Measurements from ENCODE around the gene REL. TPM values are rescaled to one million over a fixed set of nuclear protein-coding genes. Genes with fewer than 3 reads are reported as not detected.
"Not testable (repeated sequence)": the region's sequence is repeated elsewhere in the genome, so short reads cannot be mapped to it uniquely, and the experiment has no call there.

The REL gene
- total and polyA plus RNA-seq, 8 donors, result 0.60 to 74.1 (median 4.4) TPM

DNA sequence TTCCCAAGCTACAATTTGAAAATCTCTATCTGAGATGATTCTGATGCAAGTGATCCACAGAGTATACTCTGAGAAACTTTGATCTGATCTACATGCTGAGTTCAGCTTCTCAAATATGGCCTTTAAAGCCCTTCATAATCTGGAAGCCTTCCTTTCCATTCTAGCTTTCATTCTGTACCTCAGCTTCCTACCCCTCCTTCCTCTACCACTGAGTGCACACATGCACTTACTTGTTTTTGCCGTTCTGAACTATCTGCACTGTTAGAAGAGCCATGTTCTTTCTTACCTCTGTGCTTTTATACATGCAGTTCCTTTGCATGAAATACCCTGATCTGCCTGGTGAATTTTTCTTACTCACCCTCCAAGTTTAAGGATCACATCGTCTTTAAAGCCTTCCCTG is 25.0 kb downstream of the REL start:
- TF ChIP-seq, protein P1, sequence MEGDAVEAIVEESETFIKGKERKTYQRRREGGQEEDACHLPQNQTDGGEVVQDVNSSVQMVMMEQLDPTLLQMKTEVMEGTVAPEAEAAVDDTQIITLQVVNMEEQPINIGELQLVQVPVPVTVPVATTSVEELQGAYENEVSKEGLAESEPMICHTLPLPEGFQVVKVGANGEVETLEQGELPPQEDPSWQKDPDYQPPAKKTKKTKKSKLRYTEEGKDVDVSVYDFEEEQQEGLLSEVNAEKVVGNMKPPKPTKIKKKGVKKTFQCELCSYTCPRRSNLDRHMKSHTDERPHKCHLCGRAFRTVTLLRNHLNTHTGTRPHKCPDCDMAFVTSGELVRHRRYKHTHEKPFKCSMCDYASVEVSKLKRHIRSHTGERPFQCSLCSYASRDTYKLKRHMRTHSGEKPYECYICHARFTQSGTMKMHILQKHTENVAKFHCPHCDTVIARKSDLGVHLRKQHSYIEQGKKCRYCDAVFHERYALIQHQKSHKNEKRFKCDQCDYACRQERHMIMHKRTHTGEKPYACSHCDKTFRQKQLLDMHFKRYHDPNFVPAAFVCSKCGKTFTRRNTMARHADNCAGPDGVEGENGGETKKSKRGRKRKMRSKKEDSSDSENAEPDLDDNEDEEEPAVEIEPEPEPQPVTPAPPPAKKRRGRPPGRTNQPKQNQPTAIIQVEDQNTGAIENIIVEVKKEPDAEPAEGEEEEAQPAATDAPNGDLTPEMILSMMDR (IDR thresholded peaks at IDR 0.05), result no peak
- TF ChIP-seq POLR2A (IDR thresholded peaks at IDR 0.05) (no peak), EP300 (IDR thresholded peaks at IDR 0.05) (no peak), POLR2AphosphoS5 (IDR thresholded peaks at IDR 0.05) (no peak)
- Histone ChIP-seq H3K27me3 (no peaks in the 10 kb centered on the region), H3K36me3 (peaks cover 9 to 77% (median 68%) of the 10 kb centered on the region in 4 donors), H3K27ac (no peak overlapping the region), H3K4me3 (no peak overlapping the region), H3K9me3 (no peaks in the 10 kb centered on the region), H3K4me1 (peaks cover 0 to 9% (median 2%) of the 10 kb centered on the region in 4 donors)
- intact Hi-C loops (cut with DNase I; ENCODE audit: low total_unique reads), result no loop called here
- 83 to 94% (median 92%) methylated on average over 2 of the region's 2 CpGs for WGBS, 5 donors
- DNase-seq, result no peak

DNA sequence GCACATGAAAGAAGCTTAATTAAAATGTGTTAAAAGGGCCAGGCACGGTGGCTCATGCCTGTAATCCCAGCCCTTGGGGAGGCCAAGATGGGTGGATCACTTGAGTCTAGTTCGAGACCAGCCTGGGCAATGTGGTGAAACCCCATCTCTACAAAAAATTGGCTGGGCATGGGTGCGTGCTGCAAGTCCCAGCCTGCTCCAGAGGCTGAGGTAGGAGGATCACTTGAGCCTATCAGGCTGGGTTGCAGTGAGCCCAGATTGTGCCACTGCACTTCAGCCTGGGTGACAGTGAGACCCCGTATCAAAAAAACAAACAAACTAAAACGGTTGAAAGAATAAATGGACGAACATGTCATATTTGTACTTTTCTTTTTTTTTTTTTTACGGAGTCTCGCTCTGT is 26.0 kb downstream of the REL start:
- Histone ChIP-seq H3K27ac (no peak overlapping the region), H3K4me3 (no peak overlapping the region), H3K27me3 (no peaks in the 10 kb centered on the region), H3K36me3 (peaks cover 9 to 68% (median 59%) of the 10 kb centered on the region in 4 donors), H3K9me3 (no peaks in the 10 kb centered on the region), H3K4me1 (peaks cover 0 to 9% (median 2%) of the 10 kb centered on the region in 4 donors)
- intact Hi-C loops (cut with DNase I; ENCODE audit: low total_unique reads), result no loop called here
- no peak for TF ChIP-seq POLR2AphosphoS5 (IDR thresholded peaks at IDR 0.05)
- no peak for TF ChIP-seq EP300 (IDR thresholded peaks at IDR 0.05)
- TF ChIP-seq POLR2A (IDR thresholded peaks at IDR 0.05), result no peak
- WGBS, 5 donors, result 91 to 96% (median 94%) methylated on average over 8 of the region's 8 CpGs
- DNase-seq, result no peak

DNA sequence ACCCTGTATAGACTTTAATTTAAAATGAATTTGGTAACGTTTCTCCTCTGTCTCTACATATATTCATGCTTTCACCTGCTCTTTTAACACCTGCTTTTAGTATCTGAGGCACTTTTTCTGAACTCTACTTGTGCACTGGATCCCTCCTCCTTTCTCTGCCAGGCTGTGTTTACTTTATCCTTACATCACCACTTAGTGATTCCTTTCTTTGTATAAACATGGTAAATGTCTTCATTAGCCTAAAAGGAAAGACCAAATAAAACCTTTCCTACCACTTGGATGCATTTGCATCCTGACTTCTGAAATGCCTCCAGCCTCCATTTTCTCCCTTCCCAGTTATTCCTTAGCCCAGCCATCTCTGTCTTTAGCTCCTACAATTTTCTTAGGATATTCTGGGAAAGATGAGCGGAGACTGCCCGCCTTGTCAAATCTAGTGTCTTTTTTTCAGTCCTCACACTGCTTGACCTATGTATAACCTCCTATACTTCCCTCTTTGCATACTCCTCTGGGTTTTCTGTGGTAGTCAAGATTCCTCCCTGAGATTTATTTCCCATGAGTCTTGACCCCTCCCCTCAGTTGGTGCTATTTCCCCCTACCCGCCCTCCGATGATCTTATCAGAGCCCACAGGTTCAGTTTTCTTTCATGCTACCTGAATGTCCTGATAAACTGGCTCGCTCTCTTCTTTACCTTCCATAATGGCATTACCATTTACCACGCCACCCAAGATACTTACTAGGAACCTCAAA is 44.8 kb downstream of the REL start:
- TF ChIP-seq POLR2AphosphoS5 (IDR thresholded peaks at IDR 0.05), result no peak
- no peak for TF ChIP-seq POLR2A (IDR thresholded peaks at IDR 0.05)
- no peak for TF ChIP-seq EP300 (IDR thresholded peaks at IDR 0.05)
- TF ChIP-seq, protein P1 (IDR thresholded peaks at IDR 0.05), result no peak
- Histone ChIP-seq H3K4me3 (no peak overlapping the region), H3K4me1 (peaks cover 0 to 17% (median 4%) of the 10 kb centered on the region in 4 donors), H3K27me3 (no peaks in the 10 kb centered on the region), H3K27ac (peak overlapping the region in 2 of 5 donors; percentile 51 to 63), H3K9me3 (no peaks in the 10 kb centered on the region), H3K36me3 (peaks cover 19 to 55% (median 46%) of the 10 kb centered on the region in 4 donors)
- intact Hi-C loops (cut with DNase I; ENCODE audit: low total_unique reads), result no loop called here
- WGBS, 5 donors, result 70 to 86% (median 77%) methylated on average over 7 of the region's 7 CpGs
- DNase-seq, result peak in 1 of 2 donors; percentile 51

DNA sequence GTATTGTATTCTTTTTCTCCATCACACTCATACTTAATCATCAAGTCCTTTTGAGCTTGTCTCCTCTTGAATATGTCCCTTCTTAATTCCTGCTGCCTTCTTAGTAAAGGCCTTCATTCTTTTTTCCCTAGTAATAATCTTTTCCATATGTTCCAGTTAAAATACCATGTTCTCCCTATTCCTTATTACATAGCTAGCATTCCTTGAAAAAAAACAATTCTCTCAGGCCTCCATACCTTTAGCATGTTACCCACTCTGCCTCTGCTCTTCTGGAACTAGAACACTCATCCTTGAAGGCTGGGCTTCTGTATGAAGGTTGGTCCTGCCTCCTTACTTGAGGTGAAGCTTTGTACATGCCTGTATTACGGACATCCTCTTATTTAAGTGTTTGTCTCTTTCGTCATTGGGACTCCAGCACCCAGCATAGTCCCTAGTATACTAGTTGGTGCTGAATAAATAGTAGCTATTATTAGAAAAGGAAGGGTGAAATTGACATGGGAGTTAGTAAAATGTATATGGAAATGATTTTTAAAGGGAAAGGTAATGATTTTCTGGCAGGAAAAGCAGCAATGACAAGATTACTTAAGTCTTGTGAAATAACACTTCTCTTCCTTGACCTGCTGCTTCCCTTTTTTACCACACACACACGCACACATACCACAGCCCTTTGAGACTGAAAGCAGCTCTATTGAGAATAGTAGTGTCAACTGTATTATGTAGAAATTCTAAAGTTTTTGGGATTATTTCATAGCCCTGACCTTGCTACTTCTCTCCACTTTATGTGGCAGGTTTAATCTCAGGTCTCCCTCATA is 45.6 kb downstream of the REL start:
- WGBS, 5 donors, result 84 to 92% (median 87%) methylated on average over 3 of the region's 3 CpGs
- peak in 1 of 2 donors; percentile 7 for DNase-seq
- H3K36me3 ChIP-seq, result peaks cover 13 to 51% (median 42%) of the 10 kb centered on the region in 4 donors
- H3K4me3 ChIP-seq, result no peak overlapping the region
- TF ChIP-seq, protein P1 (IDR thresholded peaks at IDR 0.05), result no peak
- TF ChIP-seq POLR2AphosphoS5 (IDR thresholded peaks at IDR 0.05) (no peak), EP300 (IDR thresholded peaks at IDR 0.05) (no peak), POLR2A (IDR thresholded peaks at IDR 0.05) (no peak)
- intact Hi-C loops (cut with DNase I; ENCODE audit: low total_unique reads), result no loop called here
- no peaks in the 10 kb centered on the region for H3K9me3 ChIP-seq
- no peaks in the 10 kb centered on the region for H3K27me3 ChIP-seq
- H3K4me1 ChIP-seq, result peaks cover 0 to 17% (median 4%) of the 10 kb centered on the region in 4 donors
- H3K27ac ChIP-seq, result peak overlapping the region in 2 of 5 donors; percentile 51 to 63

DNA sequence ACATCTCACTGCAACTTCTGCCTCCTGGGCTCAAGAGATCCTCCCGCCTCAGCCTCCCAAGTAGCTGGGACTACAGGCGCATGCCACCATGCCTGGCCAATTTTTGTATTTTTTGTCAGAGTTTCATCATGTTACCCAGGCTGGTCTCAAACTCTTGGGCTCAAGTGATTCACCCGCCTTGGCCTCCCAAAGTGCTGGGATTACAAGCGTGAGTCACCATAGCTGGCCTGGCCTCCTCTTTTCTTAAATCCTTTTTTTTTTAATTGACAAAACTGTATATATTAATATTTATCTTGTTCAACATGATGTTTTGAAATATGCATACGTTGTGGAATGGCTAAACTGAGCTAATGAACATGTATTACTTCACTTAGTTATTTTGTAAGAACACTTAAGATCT is 50.7 kb downstream of the REL start:
- H3K9me3 ChIP-seq; intact Hi-C loops (cut with DNase I; ENCODE audit: low total_unique reads); H3K4me3 ChIP-seq; H3K27me3 ChIP-seq; H3K27ac ChIP-seq; DNase-seq: not testable (repeated sequence)
- H3K4me1 ChIP-seq, result peaks cover 0 to 16% (median 0%) of the 10 kb centered on the region in 4 donors
- WGBS, 5 donors, result 93 to 98% (median 94%) methylated on average over 5 of the region's 5 CpGs
- peaks cover 0 to 23% (median 21%) of the 10 kb centered on the region in 4 donors for H3K36me3 ChIP-seq

Measured in stomach (tissue), 9 donors.